Measurements from ENCODE around the gene TTC28.

GRCh38 chr22:28034760-28035401 is 644.8 kb downstream of the TTC28 start:
- TF ChIP-seq CTCF (IDR thresholded peaks at IDR 0.05; ENCODE audit: insufficient read depth, low read depth, low read length): no peak
- TF ChIP-seq EZH2 (IDR thresholded peaks at IDR 0.05; ENCODE audit: insufficient read depth, low read length): no peak
